Measurements from ENCODE around the gene GOT1.

Gene GOT1

DNA sequence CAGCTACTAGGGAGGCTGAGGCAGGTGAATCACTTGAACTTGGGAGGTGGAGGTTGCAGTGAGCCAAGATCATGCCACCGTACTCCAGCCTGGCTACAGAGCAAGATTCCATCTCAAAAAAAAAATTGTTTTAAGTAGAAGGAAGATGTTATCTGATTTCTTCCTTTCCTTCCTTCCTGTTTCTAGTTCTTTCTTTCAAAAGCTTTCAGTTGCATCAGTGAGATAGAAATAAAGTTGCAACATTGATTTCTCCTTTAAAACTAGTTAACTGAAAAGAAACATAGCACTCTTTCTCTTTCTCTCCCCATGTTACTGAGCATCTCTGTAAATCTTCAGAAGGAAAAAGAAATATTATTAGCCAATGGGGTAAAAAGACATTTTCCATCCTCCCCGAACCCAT is 63.8 kb downstream of the GOT1 start:
- WGBS (ENCODE audit: extremely low coverage, insufficient coverage, insufficient read length): no CpG with 5 or more reads among the region's 2 CpGs
- Histone ChIP-seq H3K14ac (ENCODE audit: low read length) (no peak overlapping the region), H3K23ac (ENCODE audit: low read length) (no peak overlapping the region), H4K12ac (ENCODE audit: low read depth, low read length) (no peak overlapping the region), H3K79me1 (ENCODE audit: low read length) (no peaks in the 10 kb centered on the region), H2AFZ (ENCODE audit: insufficient read depth, low read length, poor library complexity) (no peak overlapping the region), H3K79me2 (ENCODE audit: control insufficient read depth, insufficient read depth, low read length, poor library complexity) (no peaks in the 10 kb centered on the region), H4K8ac (ENCODE audit: low read depth, low read length) (no peak overlapping the region), H3K9me3 (ENCODE audit: insufficient read depth, low read depth, low read length) (no peaks in the 10 kb centered on the region), H2BK5ac (ENCODE audit: low read depth, low read length, poor library complexity) (no peak overlapping the region), H3K9ac (ENCODE audit: low read length) (no peak overlapping the region), H3K18ac (ENCODE audit: low read length) (no peak overlapping the region), H3K36me3 (ENCODE audit: control insufficient read depth in 1 of 2, insufficient read depth in 2 of 2, low read length in 2 of 2) (no peaks in the 10 kb centered on the region), H3K27ac (ENCODE audit: low read depth, low read length) (no peak overlapping the region), H3K4me3 (ENCODE audit: low read depth, low read length) (no peak overlapping the region), H4K91ac (ENCODE audit: low read depth, low read length) (no peak overlapping the region), H3K4me2 (ENCODE audit: low read length) (no peak overlapping the region), H2BK120ac (ENCODE audit: insufficient read depth, low read length, poor library complexity) (no peak overlapping the region), H3K4ac (ENCODE audit: low read depth, low read length) (no peak overlapping the region), H3K27me3 (ENCODE audit: insufficient read depth, low read length) (no peaks in the 10 kb centered on the region), H2BK12ac (ENCODE audit: low read length) (no peak overlapping the region), H2AK5ac (ENCODE audit: low read length) (no peak overlapping the region), H3K4me1 (ENCODE audit: control insufficient read depth in 1 of 2, insufficient read depth in 2 of 2, low read length in 2 of 2) (peaks cover 4 to 8% of the 10 kb centered on the region in 2 experiments)
- DNase-seq: no peak

DNA sequence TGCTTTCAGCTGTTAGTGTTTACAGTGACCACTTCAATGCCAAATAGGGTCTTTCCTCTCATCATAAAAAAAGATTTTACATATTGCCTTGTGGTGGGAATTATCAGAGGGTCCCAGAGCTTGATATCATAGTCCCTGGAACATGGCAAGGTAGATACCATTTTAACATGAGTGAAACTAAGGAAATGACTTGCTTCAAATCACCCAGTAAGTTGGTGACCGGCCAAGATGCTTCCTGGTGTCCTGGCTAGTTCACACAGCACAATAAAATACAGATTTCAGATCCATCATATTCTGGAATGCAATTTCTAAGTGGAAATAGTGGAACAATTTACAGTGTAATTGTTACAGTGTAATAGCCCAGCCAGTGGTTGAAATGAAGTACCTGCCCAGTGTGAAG is 64.7 kb downstream of the GOT1 start:
- H4K91ac ChIP-seq (ENCODE audit: low read depth, low read length): no peak overlapping the region

DNA sequence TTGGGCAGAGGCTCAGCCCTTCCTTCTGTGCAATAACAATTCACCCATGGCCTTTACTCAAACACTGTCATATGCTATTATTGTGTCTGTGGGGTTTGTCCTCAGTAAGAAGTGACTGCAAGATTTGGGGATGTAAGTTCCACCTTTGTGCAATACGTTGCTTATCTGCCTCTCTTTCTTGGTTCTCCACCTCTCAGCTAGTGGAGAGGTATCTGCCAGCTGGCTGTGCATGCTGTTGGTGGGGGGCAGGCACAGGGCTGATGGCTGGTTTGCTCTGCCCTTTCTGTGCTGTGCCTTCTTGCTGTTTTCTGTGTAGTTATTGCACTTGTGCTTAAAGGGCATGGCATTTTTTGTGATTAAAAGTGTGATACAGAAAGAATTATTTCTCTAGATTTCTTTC is 65.1 kb downstream of the GOT1 start:
- no peak overlapping the region for H3K14ac ChIP-seq (ENCODE audit: low read length)
- no peaks in the 10 kb centered on the region for H3K79me1 ChIP-seq (ENCODE audit: low read length)
- H3K27ac ChIP-seq (ENCODE audit: low read depth, low read length): no peak overlapping the region
- H3K4ac ChIP-seq (ENCODE audit: low read depth, low read length): no peak overlapping the region
- no peak overlapping the region for H2BK12ac ChIP-seq (ENCODE audit: low read length)
- no peak overlapping the region for H2AFZ ChIP-seq (ENCODE audit: insufficient read depth, low read length, poor library complexity)
- no CpG with 5 or more reads among the region's 1 CpG for WGBS (ENCODE audit: extremely low coverage, insufficient coverage, insufficient read length)
- H3K9me3 ChIP-seq (ENCODE audit: insufficient read depth, low read depth, low read length): no peaks in the 10 kb centered on the region
- H2AK5ac ChIP-seq (ENCODE audit: low read length): no peak overlapping the region
- H3K9ac ChIP-seq (ENCODE audit: low read length): no peak overlapping the region
- H3K23ac ChIP-seq (ENCODE audit: low read length): no peak overlapping the region
- H4K12ac ChIP-seq (ENCODE audit: low read depth, low read length): no peak overlapping the region
- DNase-seq: no peak
- H2BK5ac ChIP-seq (ENCODE audit: low read depth, low read length, poor library complexity): no peak overlapping the region
- no peak overlapping the region for H3K4me2 ChIP-seq (ENCODE audit: low read length)
- H3K27me3 ChIP-seq (ENCODE audit: insufficient read depth, low read length): no peaks in the 10 kb centered on the region
- H4K91ac ChIP-seq (ENCODE audit: low read depth, low read length): no peak overlapping the region
- H3K18ac ChIP-seq (ENCODE audit: low read length): no peak overlapping the region
- peaks cover 4 to 8% of the 10 kb centered on the region in 2 experiments for H3K4me1 ChIP-seq (ENCODE audit: control insufficient read depth in 1 of 2, insufficient read depth in 2 of 2, low read length in 2 of 2)
- no peaks in the 10 kb centered on the region for H3K36me3 ChIP-seq (ENCODE audit: control insufficient read depth in 1 of 2, insufficient read depth in 2 of 2, low read length in 2 of 2)
- H4K8ac ChIP-seq (ENCODE audit: low read depth, low read length): no peak overlapping the region
- H3K4me3 ChIP-seq (ENCODE audit: low read depth, low read length): no peak overlapping the region
- H2BK120ac ChIP-seq (ENCODE audit: insufficient read depth, low read length, poor library complexity): no peak overlapping the region
- no peaks in the 10 kb centered on the region for H3K79me2 ChIP-seq (ENCODE audit: control insufficient read depth, insufficient read depth, low read length, poor library complexity)

More for the DNA sequence above, 64.7 kb downstream of the GOT1 start:
- no peaks in the 10 kb centered on the region for H3K79me1 ChIP-seq (ENCODE audit: low read length)
- no peak overlapping the region for H3K4ac ChIP-seq (ENCODE audit: low read depth, low read length)
- H3K4me2 ChIP-seq (ENCODE audit: low read length): no peak overlapping the region
- no peak overlapping the region for H2AFZ ChIP-seq (ENCODE audit: insufficient read depth, low read length, poor library complexity)
- no peak overlapping the region for H3K4me3 ChIP-seq (ENCODE audit: low read depth, low read length)
- no peak overlapping the region for H4K12ac ChIP-seq (ENCODE audit: low read depth, low read length)
- H3K36me3 ChIP-seq (ENCODE audit: control insufficient read depth in 1 of 2, insufficient read depth in 2 of 2, low read length in 2 of 2): no peaks in the 10 kb centered on the region
- WGBS (ENCODE audit: extremely low coverage, insufficient coverage, insufficient read length): no CpG with 5 or more reads among the region's 1 CpG
- no peak overlapping the region for H3K18ac ChIP-seq (ENCODE audit: low read length)
- no peaks in the 10 kb centered on the region for H3K27me3 ChIP-seq (ENCODE audit: insufficient read depth, low read length)
- H3K4me1 ChIP-seq (ENCODE audit: control insufficient read depth in 1 of 2, insufficient read depth in 2 of 2, low read length in 2 of 2): peaks cover 4 to 8% of the 10 kb centered on the region in 2 experiments
- H3K14ac ChIP-seq (ENCODE audit: low read length): no peak overlapping the region
- no peak overlapping the region for H3K23ac ChIP-seq (ENCODE audit: low read length)
- H3K9ac ChIP-seq (ENCODE audit: low read length): no peak overlapping the region
- H3K9me3 ChIP-seq (ENCODE audit: insufficient read depth, low read depth, low read length): no peaks in the 10 kb centered on the region
- H2BK5ac ChIP-seq (ENCODE audit: low read depth, low read length, poor library complexity): no peak overlapping the region
- DNase-seq: no peak
- no peak overlapping the region for H2BK120ac ChIP-seq (ENCODE audit: insufficient read depth, low read length, poor library complexity)
- H4K8ac ChIP-seq (ENCODE audit: low read depth, low read length): no peak overlapping the region
- H3K27ac ChIP-seq (ENCODE audit: low read depth, low read length): no peak overlapping the region
- no peak overlapping the region for H2AK5ac ChIP-seq (ENCODE audit: low read length)
- no peak overlapping the region for H2BK12ac ChIP-seq (ENCODE audit: low read length)
- H3K79me2 ChIP-seq (ENCODE audit: control insufficient read depth, insufficient read depth, low read length, poor library complexity): no peaks in the 10 kb centered on the region

DNA sequence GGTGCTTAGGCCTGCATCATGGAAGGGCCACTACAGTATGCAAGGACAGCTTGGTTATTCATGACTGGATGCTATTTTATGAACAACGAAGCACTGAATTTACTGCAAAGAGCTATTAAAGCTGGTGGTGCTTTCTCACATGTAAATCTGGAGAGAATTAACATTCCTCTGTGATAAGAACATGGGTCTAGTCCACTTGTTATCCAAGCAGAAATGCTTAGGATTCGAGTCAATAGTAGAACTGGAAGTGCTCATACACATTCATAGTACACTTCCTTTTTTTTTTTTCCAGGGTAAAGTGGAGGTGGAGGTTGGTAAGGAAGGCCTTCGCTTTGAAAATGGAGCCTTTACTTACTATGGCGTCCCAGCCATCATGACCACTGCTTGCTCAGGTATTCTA is 66.3 kb downstream of the GOT1 start:
- Histone ChIP-seq H3K36me3 (ENCODE audit: control insufficient read depth in 1 of 2, insufficient read depth in 2 of 2, low read length in 2 of 2) (no peaks in the 10 kb centered on the region), H3K79me1 (ENCODE audit: low read length) (no peaks in the 10 kb centered on the region), H3K4me1 (ENCODE audit: control insufficient read depth in 1 of 2, insufficient read depth in 2 of 2, low read length in 2 of 2) (peaks cover 4 to 6% of the 10 kb centered on the region in 2 experiments), H4K12ac (ENCODE audit: low read depth, low read length) (no peak overlapping the region), H3K27ac (ENCODE audit: low read depth, low read length) (no peak overlapping the region), H2BK5ac (ENCODE audit: low read depth, low read length, poor library complexity) (no peak overlapping the region), H2BK120ac (ENCODE audit: insufficient read depth, low read length, poor library complexity) (no peak overlapping the region), H2AFZ (ENCODE audit: insufficient read depth, low read length, poor library complexity) (no peak overlapping the region), H4K91ac (ENCODE audit: low read depth, low read length) (no peak overlapping the region), H2AK5ac (ENCODE audit: low read length) (no peak overlapping the region), H3K9ac (ENCODE audit: low read length) (no peak overlapping the region), H3K4me2 (ENCODE audit: low read length) (no peak overlapping the region), H3K4ac (ENCODE audit: low read depth, low read length) (no peak overlapping the region), H3K9me3 (ENCODE audit: insufficient read depth, low read depth, low read length) (no peaks in the 10 kb centered on the region), H3K23ac (ENCODE audit: low read length) (no peak overlapping the region), H3K27me3 (ENCODE audit: insufficient read depth, low read length) (no peaks in the 10 kb centered on the region), H2BK12ac (ENCODE audit: low read length) (no peak overlapping the region), H3K18ac (ENCODE audit: low read length) (no peak overlapping the region), H4K8ac (ENCODE audit: low read depth, low read length) (no peak overlapping the region), H3K79me2 (ENCODE audit: control insufficient read depth, insufficient read depth, low read length, poor library complexity) (no peaks in the 10 kb centered on the region), H3K14ac (ENCODE audit: low read length) (no peak overlapping the region), H3K4me3 (ENCODE audit: low read depth, low read length) (no peak overlapping the region)
- WGBS (ENCODE audit: extremely low coverage, insufficient coverage, insufficient read length): no CpG with 5 or more reads among the region's 4 CpGs
- DNase-seq: no peak

Measured in trophoblast cell (in vitro differentiated cells and primary cell).